HG03095 (cell line): Measurements from ENCODE around the gene COMMD3.
A peak's percentile ranks its signal among the peaks of the same experiment; 100 is the strongest.
"Not testable (repeated sequence)": the region's sequence is repeated elsewhere in the genome, so short reads cannot be mapped to it uniquely, and the experiment has no call there.

Experiments
- ATAC-seq: cut with Tn5 transposase; IDR thresholded peaks from one replicate; pipeline ENCODE4 v1.9.1; 2021; ENCODE audit warnings: moderate library complexity; ENCODE audit not compliant: unreplicated experiment

The COMMD3 gene

DNA sequence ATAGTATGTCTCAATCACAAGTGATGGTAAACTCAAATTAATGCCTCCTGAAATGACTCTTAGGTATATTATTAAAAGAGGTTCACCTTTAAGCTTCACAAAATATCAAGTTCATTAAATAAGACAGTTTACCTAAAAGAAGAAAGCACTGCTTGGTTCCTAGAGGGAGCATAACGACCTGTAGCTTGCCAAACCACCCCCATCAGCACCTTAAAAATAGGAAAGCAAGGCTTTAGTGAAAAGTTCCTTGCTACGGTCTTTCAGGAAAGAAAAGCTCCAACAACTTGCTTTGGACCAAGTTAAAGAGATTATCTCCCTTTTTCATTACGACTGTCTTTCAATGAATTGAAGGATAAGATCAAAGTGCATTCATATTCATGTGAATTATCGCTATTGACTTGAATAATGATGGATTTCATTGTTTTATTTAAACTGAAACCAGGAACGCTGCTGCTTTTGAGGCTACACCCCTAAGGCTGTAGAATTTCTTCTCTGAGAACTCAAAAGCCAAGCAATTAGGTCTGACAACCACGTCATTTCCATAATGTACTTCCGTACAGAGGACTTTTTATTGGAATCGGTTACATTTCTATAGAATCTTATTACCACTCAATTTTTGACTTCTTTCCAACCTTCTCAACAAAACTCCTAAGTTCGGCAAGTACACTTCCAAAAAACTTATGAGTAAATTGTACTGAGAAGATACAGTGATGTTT, 22.2 kb downstream of the COMMD3 start:
- ATAC-seq, result no peak

DNA sequence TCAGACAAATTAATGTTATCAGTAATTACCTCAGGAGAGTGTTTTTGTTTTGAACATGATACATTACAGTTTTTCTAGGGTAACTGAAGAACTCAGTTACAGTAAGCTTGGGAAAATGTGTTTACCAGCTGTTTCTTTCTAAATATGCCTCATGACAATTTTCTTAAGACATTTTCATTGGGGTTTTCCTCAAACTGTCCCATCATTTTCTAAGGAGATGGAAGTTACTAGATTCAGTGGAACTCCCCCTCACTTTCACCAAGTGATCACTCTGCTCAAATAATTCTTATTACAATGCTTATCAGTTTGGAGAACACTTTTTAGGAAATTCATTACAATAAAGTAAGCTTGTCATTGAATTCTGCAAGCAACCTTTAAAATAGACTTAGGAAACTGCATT, 22.7 kb downstream of the COMMD3 start:
- no peak for ATAC-seq

- ATAC-seq, result no peak
Measured at GRCh38 chr10:22339761-22340328, 23.7 kb downstream of the COMMD3 start.

DNA sequence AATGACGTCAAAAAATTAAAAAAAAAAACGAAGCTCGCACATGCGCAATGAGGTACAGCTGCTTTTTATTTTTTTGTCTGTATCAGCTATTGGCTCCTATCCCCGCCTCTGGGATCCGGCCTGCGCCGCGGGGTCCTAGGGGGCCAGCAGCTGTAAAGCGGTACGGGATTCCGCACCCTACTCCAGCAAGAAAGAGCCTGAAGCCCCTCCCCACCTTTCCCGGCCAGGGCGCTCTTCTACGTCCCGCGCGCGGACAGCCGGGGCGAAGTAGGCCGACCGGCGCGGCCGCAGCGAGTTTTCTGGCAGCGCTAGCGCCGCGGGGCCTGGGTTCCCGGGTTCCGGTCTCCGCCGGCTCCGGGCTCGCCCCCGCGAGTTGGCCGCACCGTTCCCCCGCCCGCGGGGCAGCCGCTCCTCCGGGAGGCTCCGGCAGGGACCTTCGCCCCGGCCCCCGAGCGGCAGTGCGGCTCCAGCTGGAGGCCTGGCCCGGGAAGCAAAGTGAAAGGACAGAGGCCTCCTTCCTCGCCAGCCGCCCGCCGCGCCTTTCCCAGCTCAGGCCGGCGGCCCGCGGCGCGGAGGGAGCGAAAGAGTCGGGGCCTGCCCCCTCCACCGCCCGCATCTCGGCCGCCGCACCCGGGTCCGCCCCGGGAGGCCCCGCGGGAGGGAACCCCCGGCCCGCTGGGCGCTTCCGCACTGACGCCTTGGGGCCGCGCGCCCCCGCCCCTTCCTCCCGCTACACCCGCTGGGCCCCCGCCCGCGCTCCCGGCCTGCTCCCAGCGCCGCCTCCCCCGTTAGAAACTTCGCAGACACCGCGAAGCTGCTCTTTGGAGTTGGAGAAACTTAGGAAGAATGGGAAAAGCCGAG, 24.4 kb downstream of the COMMD3 start:
- peak; percentile 48 for ATAC-seq

GRCh38 chr10:22341190-22341925, 25.2 kb downstream of the COMMD3 start:
- peak; percentile 12 for ATAC-seq

- ATAC-seq, result no peak
Measured at GRCh38 chr10:22341926-22342196, 25.7 kb downstream of the COMMD3 start.

DNA sequence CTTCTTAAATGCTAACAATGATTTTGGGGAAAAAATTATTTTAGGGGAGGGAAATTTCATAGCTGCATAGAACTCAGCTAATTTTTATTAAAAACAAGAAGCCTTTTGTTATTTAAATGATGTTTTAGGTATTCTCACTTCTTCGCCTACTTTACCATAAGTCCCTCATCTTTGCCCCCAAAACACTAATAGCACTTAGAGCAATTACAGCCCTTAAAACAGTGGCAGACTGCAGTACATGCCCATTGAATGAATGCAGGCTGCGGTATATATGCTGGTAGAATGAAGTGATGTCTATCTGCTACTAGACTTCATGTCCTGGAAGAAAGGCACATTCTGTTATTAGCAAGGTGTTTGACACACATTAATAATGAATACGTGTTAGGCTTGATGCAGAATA, 26.2 kb downstream of the COMMD3 start:
- no peak for ATAC-seq

DNA sequence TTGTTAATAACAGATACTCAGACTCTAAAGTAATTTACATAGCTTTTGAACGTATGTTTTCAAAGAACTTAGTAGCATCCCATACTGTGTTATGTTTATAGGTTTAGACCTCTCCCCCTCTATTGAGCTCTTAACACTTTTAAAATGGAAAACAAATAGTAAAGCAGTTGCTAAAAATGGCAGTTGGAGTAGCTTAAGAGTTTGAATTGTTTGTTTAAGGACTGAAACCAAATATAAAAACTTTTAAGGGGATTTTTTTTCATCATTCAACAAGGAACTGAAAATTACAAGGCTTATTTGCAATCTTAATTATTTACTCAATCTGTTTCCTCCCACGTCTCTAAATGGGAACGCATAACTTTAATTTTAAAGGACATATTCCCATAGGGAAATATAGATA, 27.5 kb downstream of the COMMD3 start:
- no peak for ATAC-seq

GRCh38 chr10:22344249-22344648, 28.1 kb downstream of the COMMD3 start:
- ATAC-seq, result no peak

- no peak for ATAC-seq
Measured at GRCh38 chr10:22344781-22345300, 28.7 kb downstream of the COMMD3 start.

DNA sequence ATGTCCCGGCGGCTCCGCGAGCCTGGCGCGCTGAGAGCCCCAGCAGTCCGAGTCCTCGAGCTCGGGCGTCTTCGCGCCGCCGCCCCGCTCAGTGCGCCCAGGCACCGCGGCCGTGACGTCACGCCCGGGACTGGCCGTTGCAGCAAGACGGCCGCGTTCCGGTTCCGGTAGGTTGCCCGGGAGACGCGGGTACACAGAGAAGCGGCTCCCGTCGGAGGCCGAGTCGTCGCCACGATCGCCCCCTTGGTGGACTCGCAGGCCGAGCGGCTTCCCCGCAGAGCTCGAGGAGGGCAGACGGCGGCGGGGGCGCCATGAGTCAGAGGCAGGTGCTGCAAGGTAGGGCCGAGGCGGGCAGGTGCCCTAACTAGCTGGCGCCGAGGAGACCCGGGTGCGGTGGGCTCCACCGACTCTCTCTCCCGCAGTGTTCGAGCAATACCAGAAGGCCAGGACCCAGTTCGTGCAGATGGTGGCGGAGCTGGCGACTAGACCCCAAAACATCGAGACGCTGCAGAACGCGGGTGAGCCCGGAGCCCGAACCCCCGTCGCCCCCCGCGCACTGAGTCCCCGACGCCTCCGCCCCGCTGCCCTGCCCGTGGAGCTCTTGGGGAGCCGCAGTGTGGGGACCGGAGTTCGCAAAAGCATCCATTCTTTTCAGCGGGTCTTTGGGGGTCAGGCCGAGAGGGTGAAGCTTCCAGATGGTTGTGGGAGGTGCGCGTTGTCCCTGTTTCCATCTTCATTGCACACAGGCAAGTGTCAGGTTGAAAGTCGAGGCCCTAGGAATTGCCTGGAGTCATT, 29.3 kb downstream of the COMMD3 start, which contains the start of gene SPAG6:
TSS of gene SPAG6 (plus strand) at position 196 of the 795 bp plus-strand sequence. CDS start at position 312, 116 bp downstream.
- ATAC-seq, result no peak

- ATAC-seq, result no peak
Measured at GRCh38 chr10:22346096-22346661, 30.0 kb downstream of the COMMD3 start.

DNA sequence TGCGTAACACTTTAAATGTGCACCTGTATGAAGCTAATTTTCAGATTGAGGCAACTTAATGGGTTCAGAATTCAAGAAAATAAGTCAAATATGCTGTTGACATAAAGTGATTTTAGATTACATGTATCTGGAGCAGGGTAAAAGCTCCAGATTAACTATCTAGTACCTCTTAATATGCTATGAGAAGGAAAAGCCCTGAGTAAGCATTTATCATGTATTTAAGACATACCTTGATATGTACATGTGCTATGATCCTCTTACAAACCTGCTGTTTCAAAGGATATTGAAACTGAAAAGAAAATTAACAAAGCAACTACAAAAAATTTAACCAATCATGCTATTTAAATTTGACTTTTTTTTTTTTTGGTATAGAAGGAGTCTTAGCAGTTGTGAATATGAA, 33.6 kb downstream of the COMMD3 start:
- ATAC-seq, result no peak

GRCh38 chr10:22351131-22351703, 35.0 kb downstream of the COMMD3 start:
- ATAC-seq, result no peak

DNA sequence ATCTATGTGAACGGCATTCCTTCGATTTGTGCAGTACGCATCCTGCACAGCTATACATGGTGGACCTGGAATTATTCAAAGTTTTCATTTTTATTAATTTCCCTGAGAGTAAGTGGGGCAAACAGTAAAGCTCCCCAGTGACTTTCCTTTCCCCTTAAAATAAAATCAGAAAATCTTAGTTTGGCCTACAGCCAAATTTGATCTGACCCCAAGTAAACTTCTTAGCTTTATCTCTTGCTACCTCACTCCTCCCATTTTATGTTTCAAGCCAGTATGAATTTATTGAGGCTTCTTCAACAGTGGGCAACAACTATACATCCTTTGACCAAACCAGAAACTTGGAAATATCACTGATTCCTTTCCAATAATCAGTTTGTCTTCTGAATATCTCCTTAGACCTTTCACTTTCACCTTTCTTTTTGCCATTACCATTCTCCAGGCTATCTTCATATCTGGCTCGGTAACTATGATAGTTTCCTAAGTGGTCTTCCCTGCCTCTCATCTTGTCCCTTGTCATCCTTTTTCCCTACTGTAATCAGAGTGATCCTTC, 40.2 kb downstream of the COMMD3 start:
- ATAC-seq, result no peak

GRCh38 chr10:22357770-22358169, 41.6 kb downstream of the COMMD3 start:
- not testable (repeated sequence) for ATAC-seq

GRCh38 chr10:22363305-22363704, 47.1 kb downstream of the COMMD3 start:
- no peak for ATAC-seq

DNA sequence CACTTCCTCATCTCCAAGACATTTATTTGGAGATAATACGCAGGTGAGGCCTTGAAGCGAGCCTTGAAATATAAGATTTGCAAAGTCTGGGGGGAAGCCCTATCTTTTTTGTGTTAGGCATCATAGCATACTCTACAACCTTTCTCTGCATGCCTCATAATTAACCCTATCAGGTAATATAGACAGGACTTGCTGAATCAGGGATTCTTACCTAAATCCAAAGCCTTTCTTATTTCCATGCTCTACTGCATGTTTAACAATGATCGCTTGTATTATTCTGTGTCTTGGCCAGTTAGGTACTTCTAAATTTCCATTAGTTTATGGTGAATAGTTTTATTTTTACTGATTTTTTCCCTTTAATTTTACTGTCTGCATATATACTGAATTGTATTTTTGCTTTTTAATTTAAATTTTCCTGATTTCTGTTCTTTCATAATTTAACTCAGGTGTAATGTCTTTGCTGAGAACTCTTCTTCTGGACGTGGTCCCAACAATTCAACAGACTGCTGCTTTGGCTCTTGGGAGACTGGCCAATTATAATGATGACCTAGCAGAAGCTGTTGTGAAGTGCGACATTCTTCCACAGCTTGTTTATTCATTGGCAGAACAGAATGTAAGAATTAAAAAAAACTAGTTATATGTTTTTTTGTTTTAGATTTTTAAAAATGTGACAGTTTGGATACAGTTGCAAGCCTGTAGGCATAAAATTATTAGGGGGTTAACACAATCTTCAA, 48.4 kb downstream of the COMMD3 start:
- no peak for ATAC-seq

- no peak for ATAC-seq
Measured at GRCh38 chr10:22365233-22365632, 49.0 kb downstream of the COMMD3 start.
